ENCODE results near the gene MT1E.

Gene MT1E

GRCh38 chr16:56632848-56633365 lies 7.3 kb downstream of the MT1E start:
- H3K27ac ChIP-seq (ENCODE audit: poor library complexity, severe bottlenecking) = no peak overlapping the region
- H3K9me3 ChIP-seq (ENCODE audit: severe bottlenecking) = no peaks in the 10 kb centered on the region
- no peak for TF ChIP-seq CTCF (IDR thresholded peaks at IDR 0.05; ENCODE audit: poor library complexity, severe bottlenecking)
- no peaks in the 10 kb centered on the region for H3K36me3 ChIP-seq (ENCODE audit: low read depth)
- H3K4me3 ChIP-seq (ENCODE audit: severe bottlenecking) = no peak overlapping the region
- H3K27me3 ChIP-seq (ENCODE audit: insufficient read depth, poor library complexity, severe bottlenecking) = no peaks in the 10 kb centered on the region
- ATAC-seq (ENCODE audit: low read depth) = no peak
- no peak for DNase-seq (ENCODE audit: low spot score)
- H3K4me1 ChIP-seq (ENCODE audit: insufficient read depth, poor library complexity, severe bottlenecking) = no peaks in the 10 kb centered on the region

- H3K27me3 ChIP-seq (ENCODE audit: insufficient read depth, poor library complexity, severe bottlenecking) = no peaks in the 10 kb centered on the region
- no peaks in the 10 kb centered on the region for H3K9me3 ChIP-seq (ENCODE audit: severe bottlenecking)
- ATAC-seq (ENCODE audit: low read depth) = no peak
- TF ChIP-seq CTCF (IDR thresholded peaks at IDR 0.05; ENCODE audit: poor library complexity, severe bottlenecking) = no peak
- no peaks in the 10 kb centered on the region for H3K36me3 ChIP-seq (ENCODE audit: low read depth)
- no peak overlapping the region for H3K4me3 ChIP-seq (ENCODE audit: severe bottlenecking)
- no peak for DNase-seq (ENCODE audit: low spot score)
- H3K27ac ChIP-seq (ENCODE audit: poor library complexity, severe bottlenecking) = no peak overlapping the region
- no peaks in the 10 kb centered on the region for H3K4me1 ChIP-seq (ENCODE audit: insufficient read depth, poor library complexity, severe bottlenecking)
These were observed 8.0 kb downstream of the MT1E start for GRCh38 chr16:56633535-56633934.

- TF ChIP-seq CTCF (IDR thresholded peaks at IDR 0.05; ENCODE audit: poor library complexity, severe bottlenecking) = no peak
- H3K4me1 ChIP-seq (ENCODE audit: insufficient read depth, poor library complexity, severe bottlenecking) = no peaks in the 10 kb centered on the region
- H3K4me3 ChIP-seq (ENCODE audit: severe bottlenecking) = no peak overlapping the region
- no peaks in the 10 kb centered on the region for H3K36me3 ChIP-seq (ENCODE audit: low read depth)
- no peak for ATAC-seq (ENCODE audit: low read depth)
- no peaks in the 10 kb centered on the region for H3K9me3 ChIP-seq (ENCODE audit: severe bottlenecking)
- no peak overlapping the region for H3K27ac ChIP-seq (ENCODE audit: poor library complexity, severe bottlenecking)
- H3K27me3 ChIP-seq (ENCODE audit: insufficient read depth, poor library complexity, severe bottlenecking) = no peaks in the 10 kb centered on the region
- DNase-seq (ENCODE audit: low spot score) = no peak
These were observed 9.3 kb downstream of the MT1E start for GRCh38 chr16:56634715-56635440.

GRCh38 chr16:56635441-56635967 lies 9.9 kb downstream of the MT1E start:
- Histone ChIP-seq H3K9me3 (ENCODE audit: severe bottlenecking) (no peaks in the 10 kb centered on the region), H3K36me3 (ENCODE audit: low read depth) (no peaks in the 10 kb centered on the region), H3K27me3 (ENCODE audit: insufficient read depth, poor library complexity, severe bottlenecking) (no peaks in the 10 kb centered on the region), H3K27ac (ENCODE audit: poor library complexity, severe bottlenecking) (no peak overlapping the region), H3K4me1 (ENCODE audit: insufficient read depth, poor library complexity, severe bottlenecking) (no peaks in the 10 kb centered on the region), H3K4me3 (ENCODE audit: severe bottlenecking) (no peak overlapping the region)
- TF ChIP-seq CTCF (IDR thresholded peaks at IDR 0.05; ENCODE audit: poor library complexity, severe bottlenecking) = no peak
- no peak for ATAC-seq (ENCODE audit: low read depth)
- no peak for DNase-seq (ENCODE audit: low spot score)

All from RWPE2 (cell line).